ENCODE measurements around the gene RAI1. TPM values are rescaled to one million over a fixed set of nuclear protein-coding genes. Genes with fewer than 3 reads are reported as not detected.
"Not testable (repeated sequence)": the region's sequence is repeated elsewhere in the genome, so short reads cannot be mapped to it uniquely, and the experiment has no call there.

RAI1 gene
- total RNA-seq, 1 donor from 2014 or later, result 20.4 TPM

GRCh38 chr17:17682737-17683680 lies 1.8 kb downstream of the RAI1 start:
- ATAC-seq, result peak; percentile 42

GRCh38 chr17:17683710-17684365 lies 2.6 kb downstream of the RAI1 start:
- ATAC-seq, result no peak

DNA sequence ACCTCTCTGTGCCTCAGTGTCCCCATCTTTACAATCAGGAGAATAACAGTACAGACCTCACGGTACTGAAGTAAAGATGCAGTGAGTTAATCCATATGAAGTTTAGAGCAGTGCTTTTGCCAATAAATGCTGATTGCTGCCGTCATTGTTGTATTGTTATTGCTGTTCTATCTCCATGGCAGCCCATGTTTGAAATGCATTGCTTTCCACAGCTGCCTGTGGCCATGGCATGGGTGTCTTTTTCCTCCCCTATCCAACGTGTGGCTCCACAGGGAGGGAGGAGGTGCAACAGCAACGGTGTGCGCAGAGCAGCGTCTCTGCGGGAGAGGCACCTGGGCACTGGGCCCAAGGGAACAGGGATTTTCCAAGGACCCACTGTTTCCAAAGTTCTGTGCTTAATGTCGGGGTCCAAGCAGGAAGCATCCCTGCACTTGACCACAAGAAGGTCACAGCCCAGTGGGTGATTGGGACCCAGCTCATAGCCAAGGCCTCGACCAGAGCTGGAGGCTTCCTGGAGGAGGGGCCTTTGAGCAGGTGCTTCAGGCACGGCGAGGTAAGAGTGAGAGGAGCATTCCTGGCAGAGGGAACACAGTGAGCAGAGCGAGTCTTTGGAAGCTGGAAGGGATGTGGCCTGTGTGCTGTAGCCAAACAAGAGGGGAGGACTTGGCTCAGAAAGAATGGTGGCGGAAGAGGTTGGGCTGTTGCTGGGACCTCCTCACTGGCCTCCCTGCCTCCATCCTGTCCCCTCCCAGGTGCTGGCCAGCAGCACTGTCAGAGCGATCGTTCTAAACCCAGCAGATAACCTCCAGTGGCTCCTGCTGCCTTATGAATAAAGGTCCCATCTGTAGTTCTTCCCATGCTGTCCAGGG lies 3.9 kb downstream of the RAI1 start:
- ATAC-seq, result no peak

- ATAC-seq, result peak; percentile 55
These were observed 4.6 kb downstream of the RAI1 start for GRCh38 chr17:17685775-17686291.

- no peak for ATAC-seq
These were observed 8.1 kb downstream of the RAI1 start for GRCh38 chr17:17689312-17689711.

DNA sequence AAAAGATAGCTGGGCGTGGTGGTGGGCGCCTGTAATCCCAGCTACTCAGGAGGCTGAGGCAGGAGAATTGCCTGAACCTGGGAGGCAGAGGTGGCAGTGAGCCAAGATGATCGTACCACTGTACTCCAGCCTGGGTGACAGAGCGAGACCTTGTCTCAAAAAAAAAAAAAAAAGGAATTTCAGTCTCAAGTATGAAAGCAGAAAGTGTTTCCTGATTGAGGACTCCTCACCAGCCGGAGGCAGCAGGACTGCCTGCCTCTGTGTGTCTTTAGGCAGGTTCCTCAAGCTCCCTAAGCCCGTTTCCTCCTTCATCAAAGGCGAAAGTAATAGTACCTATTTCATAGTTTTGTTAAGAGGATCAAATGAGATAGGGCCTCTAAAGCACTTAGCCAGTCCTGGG lies 9.0 kb downstream of the RAI1 start:
- not testable (repeated sequence) for ATAC-seq

GRCh38 chr17:17691468-17692263 lies 10.4 kb downstream of the RAI1 start:
- no peak for ATAC-seq

DNA sequence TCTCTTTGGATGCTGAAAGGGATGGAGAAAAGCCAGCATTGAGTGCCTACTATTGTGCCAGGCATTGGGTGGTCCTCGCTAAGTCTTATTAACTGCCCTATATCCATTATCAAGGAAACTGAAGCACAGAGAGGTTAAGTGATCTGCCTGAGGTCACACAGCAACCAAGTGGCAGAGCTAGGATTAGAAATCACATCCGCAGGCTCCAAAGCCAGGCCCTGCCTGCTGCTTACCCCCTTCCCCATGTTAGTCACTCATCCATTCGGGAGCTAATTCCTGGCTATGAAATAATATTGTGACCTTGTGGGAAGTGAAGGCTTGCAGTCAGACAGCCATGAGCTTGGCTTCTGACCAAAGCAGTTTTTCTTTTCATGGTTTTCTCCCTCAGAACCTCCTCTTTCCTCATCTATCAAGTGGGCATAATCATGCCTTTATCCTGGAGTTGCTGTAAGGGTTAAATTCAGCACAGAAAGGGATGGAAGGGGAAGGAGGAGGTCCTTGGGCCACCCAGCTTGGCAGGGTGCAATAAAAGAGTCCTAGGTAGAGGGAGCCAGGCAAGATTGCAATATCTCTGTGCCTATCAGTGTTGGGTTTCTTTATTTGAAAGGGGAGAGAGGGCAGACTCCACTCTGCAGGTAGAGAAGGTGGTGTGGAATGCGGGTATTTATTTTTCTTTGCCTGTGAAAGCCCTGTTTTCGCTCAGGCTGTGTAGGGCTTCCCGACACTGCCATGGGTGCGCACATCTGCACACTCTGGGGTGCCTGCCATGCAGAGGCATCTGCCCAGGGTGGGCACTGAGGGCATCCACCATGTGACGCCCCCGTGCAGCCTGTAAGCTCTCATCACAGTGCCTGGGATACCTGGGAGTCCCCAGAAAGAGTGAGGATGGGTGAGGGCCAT lies 11.3 kb downstream of the RAI1 start:
- ATAC-seq, result no peak

GRCh38 chr17:17693253-17694168 lies 12.3 kb downstream of the RAI1 start:
- peak; percentile 77 for ATAC-seq

- peak; percentile 57 for ATAC-seq
These were observed 13.2 kb downstream of the RAI1 start for GRCh38 chr17:17694169-17695081.

GRCh38 chr17:17696085-17696484 lies 14.8 kb downstream of the RAI1 start:
- ATAC-seq, result no peak

DNA sequence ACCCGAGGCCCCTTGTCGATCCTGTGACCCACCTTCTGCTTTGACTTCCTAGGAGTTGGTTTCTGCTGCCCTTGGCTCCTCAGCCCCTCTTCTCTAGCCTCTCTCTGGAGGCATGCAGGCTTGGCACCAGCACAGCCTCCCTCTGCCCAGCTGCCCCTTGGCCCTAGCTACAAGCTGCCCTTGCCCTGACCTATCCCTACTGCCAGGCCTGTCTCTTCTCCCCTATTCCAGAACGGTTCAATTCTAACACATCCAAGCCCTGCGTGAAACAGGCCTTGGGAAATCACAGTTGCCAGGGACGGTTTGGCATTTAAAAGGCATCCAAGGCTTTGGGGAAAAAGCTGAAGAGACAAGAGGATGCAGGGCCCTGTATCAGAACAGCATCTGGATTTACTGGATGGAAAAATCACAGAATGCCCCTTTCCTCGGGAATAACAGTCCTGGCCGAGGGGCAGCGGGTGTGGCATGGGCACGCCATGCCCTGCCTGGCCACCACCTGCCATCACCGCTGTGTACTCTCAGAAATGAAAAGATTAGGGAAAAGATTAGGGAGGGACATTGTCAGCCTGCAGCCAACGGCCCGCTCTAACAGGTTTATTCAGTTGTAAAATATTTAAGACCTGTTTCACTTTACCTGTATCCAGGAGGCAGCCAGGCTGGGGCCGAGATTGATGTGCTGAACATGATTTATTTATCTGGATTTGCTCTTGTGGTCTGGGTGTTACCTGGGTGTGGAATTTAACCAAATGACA lies 15.8 kb downstream of the RAI1 start:
- ATAC-seq, result peak; percentile 27

- no peak for ATAC-seq
These were observed 17.1 kb downstream of the RAI1 start for GRCh38 chr17:17698371-17698770.

- ATAC-seq, result no peak
These were observed 17.7 kb downstream of the RAI1 start for GRCh38 chr17:17698869-17699351.

GRCh38 chr17:17699491-17699890 lies 18.2 kb downstream of the RAI1 start:
- ATAC-seq, result no peak

- no peak for ATAC-seq
These were observed 19.2 kb downstream of the RAI1 start for GRCh38 chr17:17700251-17700969.

DNA sequence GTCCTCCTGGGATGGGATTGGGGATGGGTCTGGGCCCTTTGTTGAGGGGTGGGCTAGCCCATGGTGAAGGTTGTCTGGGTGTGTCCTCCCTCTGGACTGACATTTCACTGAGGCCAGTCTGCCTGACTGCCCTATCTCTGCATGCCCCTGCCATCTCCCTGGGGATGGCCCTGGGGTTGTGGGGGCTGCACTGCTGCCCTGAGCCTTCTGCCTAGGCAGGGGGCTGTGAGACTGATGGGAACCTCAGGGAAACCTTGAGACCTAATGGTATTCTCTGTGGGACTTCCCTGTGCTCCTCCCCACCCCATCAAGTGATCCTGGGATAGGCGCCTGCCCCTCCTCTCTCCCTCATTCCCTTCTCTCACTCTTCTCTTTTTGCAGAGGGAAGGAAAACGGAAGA lies 19.9 kb downstream of the RAI1 start:
- no peak for ATAC-seq
